Measurements from ENCODE around the gene CACNA1I.

DNA sequence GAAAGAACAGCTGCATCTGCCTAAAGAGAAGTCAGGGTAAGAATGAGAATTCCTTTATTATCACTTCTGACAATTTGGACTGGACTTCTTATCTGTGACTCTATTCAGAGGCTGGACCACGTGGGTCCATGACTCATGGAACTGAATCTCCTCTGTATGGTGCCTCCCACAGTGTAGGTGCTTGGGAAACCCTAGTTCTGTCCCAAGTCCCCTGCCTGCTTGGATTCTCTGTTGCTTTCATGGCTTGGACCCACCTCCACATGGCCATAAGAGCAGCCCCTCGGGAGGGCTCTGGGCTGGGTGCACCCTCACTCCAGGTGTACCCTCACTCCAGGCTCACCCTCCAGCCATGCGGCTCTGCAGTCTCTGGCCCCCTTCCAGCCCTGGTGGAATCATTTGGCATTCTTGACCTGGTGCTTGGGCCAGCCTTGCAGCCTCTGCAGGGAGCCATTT lies 153.4 kb downstream of the CACNA1I start:
- TF ChIP-seq POLR2A (IDR thresholded peaks at IDR 0.05; ENCODE audit: extremely low read depth, insufficient read length) (no peak), MYC (IDR thresholded peaks at IDR 0.05; ENCODE audit: low read depth, low read length) (no peak)
- TF ChIP-seq, protein P1, sequence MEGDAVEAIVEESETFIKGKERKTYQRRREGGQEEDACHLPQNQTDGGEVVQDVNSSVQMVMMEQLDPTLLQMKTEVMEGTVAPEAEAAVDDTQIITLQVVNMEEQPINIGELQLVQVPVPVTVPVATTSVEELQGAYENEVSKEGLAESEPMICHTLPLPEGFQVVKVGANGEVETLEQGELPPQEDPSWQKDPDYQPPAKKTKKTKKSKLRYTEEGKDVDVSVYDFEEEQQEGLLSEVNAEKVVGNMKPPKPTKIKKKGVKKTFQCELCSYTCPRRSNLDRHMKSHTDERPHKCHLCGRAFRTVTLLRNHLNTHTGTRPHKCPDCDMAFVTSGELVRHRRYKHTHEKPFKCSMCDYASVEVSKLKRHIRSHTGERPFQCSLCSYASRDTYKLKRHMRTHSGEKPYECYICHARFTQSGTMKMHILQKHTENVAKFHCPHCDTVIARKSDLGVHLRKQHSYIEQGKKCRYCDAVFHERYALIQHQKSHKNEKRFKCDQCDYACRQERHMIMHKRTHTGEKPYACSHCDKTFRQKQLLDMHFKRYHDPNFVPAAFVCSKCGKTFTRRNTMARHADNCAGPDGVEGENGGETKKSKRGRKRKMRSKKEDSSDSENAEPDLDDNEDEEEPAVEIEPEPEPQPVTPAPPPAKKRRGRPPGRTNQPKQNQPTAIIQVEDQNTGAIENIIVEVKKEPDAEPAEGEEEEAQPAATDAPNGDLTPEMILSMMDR (IDR thresholded peaks at IDR 0.05; ENCODE audit: low read depth, low read length): no peak
- TF ChIP-seq, protein P2, sequence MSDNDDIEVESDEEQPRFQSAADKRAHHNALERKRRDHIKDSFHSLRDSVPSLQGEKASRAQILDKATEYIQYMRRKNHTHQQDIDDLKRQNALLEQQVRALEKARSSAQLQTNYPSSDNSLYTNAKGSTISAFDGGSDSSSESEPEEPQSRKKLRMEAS (IDR thresholded peaks at IDR 0.05; ENCODE audit: low read depth, low read length): peak; percentile 55
